Glutamatergic neuron (in vitro differentiated cells): ENCODE measurements around the gene KLK6. TPM values are rescaled to one million over a fixed set of nuclear protein-coding genes. Genes with fewer than 3 reads are reported as not detected.

Experiments used
- DNase-seq: peaks from one replicate; pipeline ENCODE4 v3.0.0; 2022
- H3K27ac Mint-ChIP-seq: one replicate; pipeline ENCODE4 v1.8.0; 2020; ENCODE audit warnings: mild to moderate bottlenecking, mixed read lengths, inconsistent platforms; ENCODE audit not compliant: unreplicated experiment
- H3K27me3 Mint-ChIP-seq: one replicate; pipeline ENCODE4 v1.8.0; 2020; ENCODE audit warnings: mild to moderate bottlenecking, moderate library complexity, mixed read lengths, inconsistent platforms; ENCODE audit not compliant: unreplicated experiment
- H3K36me3 Mint-ChIP-seq: one replicate; pipeline ENCODE4 v1.8.0; 2020; ENCODE audit warnings: mild to moderate bottlenecking, mixed read lengths, inconsistent platforms; ENCODE audit not compliant: unreplicated experiment
- H3K4me1 Mint-ChIP-seq: one replicate; pipeline ENCODE4 v1.8.0; 2020; ENCODE audit warnings: mild to moderate bottlenecking, low read depth, mixed read lengths, inconsistent platforms; ENCODE audit not compliant: unreplicated experiment
- H3K4me3 Mint-ChIP-seq: one replicate; pipeline ENCODE4 v1.8.0; 2020; ENCODE audit warnings: mild to moderate bottlenecking, mixed read lengths, inconsistent platforms; ENCODE audit not compliant: unreplicated experiment
- H3K9me3 Mint-ChIP-seq: one replicate; pipeline ENCODE4 v1.8.0; 2020; ENCODE audit warnings: mild to moderate bottlenecking, moderate library complexity, mixed read lengths, inconsistent platforms; ENCODE audit not compliant: unreplicated experiment
- total RNA-seq: library from RNA; stranded (reverse); fragmentation: NEBNext Ultra II Directional; extraction: Animal tissue kit (Norgen Biotek cat#: 25700); gene quantifications from one replicate; pipeline ENCODE4 v1.2.1, GENCODE V29; 2021; ENCODE audit not compliant: unreplicated experiment
- TF ChIP-seq, protein P1 (sequence below): fragments of 200-600 bp; sonication (generic); IDR thresholded peaks from one replicate; pipeline ENCODE4 v1.5.0; 2021; ENCODE audit not compliant: partially characterized antibody, unreplicated experiment

Gene KLK6
- total RNA-seq, 1 donor from 2014 or later, result not detected

DNA sequence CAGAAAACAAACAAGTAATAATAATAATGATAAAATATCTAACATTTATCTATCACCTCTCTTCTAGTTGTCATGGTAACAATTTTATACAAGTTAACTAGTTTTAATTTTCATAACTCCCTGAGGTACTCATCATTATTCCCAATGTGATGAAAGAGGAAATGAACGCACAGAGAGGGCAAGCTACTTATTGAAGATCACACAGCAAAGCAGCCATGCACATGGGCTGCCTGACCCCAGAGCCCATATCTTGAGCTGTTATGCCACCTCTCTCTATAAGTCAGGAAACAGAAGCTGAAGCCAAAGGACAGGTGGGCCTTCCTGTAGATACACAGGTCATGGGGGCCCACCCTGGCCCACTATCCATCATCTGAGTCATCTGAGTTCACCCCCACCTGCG, 53.3 kb downstream of the KLK6 start:
- H3K4me1 Mint-ChIP-seq, result no peaks in the 10 kb centered on the region
- TF ChIP-seq, protein P1, sequence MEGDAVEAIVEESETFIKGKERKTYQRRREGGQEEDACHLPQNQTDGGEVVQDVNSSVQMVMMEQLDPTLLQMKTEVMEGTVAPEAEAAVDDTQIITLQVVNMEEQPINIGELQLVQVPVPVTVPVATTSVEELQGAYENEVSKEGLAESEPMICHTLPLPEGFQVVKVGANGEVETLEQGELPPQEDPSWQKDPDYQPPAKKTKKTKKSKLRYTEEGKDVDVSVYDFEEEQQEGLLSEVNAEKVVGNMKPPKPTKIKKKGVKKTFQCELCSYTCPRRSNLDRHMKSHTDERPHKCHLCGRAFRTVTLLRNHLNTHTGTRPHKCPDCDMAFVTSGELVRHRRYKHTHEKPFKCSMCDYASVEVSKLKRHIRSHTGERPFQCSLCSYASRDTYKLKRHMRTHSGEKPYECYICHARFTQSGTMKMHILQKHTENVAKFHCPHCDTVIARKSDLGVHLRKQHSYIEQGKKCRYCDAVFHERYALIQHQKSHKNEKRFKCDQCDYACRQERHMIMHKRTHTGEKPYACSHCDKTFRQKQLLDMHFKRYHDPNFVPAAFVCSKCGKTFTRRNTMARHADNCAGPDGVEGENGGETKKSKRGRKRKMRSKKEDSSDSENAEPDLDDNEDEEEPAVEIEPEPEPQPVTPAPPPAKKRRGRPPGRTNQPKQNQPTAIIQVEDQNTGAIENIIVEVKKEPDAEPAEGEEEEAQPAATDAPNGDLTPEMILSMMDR, result no peak
- H3K27ac Mint-ChIP-seq, result no peak overlapping the region
- no peak for DNase-seq
- H3K36me3 Mint-ChIP-seq, result no peaks in the 10 kb centered on the region
- no peak overlapping the region for H3K4me3 Mint-ChIP-seq
- peaks cover 4% of the 10 kb centered on the region for H3K27me3 Mint-ChIP-seq
- H3K9me3 Mint-ChIP-seq, result peaks cover 2% of the 10 kb centered on the region

DNA sequence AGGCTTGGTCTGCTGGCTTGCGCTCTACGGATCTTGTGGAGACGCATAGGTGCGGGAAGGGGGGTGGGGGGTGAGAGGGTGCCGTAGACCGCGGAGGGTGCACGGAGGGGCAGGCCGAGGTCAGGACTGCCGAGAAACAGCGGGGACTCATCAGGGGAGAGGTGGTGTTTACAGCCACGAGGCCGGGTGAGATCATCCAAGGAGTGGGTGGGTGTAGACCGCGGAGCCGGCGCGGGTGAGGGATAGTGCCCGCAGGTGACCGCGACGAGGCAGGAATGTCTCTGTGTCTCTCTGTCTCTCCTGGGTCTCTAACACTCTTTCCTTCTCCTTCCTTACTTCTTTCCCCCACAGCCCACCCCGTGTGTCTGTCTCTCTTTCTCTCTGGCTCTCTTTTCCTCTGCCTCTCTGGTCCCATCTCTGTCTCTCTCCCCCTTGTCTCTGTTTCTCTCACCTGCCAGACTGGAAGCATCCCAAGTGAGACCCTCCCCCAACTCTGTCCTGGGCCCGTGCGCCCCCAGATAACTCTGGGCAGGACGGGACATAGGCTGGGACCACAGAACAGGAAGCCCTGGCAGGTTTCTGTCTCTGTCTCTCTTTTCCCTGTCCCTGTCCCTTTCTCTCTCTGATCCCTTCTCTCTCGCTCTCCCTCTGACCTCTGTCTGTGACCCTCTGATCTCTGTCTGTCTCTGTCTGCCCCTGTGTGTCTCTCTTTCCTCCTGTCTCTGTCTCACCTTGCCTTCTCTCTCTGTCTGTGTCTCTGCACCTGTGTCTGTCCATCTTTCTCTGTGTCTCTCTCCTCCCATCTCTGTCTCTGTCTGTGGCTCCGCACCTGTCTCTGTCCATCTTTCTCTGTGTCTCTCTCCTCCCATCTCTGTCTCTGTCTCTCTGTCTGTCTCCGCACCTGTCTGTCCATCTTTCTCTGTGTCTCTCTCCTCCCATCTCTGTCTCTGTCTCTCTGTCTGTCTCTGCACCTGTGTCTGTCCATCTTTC, 56.4 kb downstream of the KLK6 start:
- TF ChIP-seq, protein P1, result no peak
- Mint-ChIP-seq H3K27me3 (peaks cover 17% of the 10 kb centered on the region), H3K4me1 (no peaks in the 10 kb centered on the region), H3K27ac (no peak overlapping the region), H3K36me3 (no peaks in the 10 kb centered on the region), H3K4me3 (no peak overlapping the region), H3K9me3 (peaks cover 4% of the 10 kb centered on the region)
- no peak for DNase-seq

DNA sequence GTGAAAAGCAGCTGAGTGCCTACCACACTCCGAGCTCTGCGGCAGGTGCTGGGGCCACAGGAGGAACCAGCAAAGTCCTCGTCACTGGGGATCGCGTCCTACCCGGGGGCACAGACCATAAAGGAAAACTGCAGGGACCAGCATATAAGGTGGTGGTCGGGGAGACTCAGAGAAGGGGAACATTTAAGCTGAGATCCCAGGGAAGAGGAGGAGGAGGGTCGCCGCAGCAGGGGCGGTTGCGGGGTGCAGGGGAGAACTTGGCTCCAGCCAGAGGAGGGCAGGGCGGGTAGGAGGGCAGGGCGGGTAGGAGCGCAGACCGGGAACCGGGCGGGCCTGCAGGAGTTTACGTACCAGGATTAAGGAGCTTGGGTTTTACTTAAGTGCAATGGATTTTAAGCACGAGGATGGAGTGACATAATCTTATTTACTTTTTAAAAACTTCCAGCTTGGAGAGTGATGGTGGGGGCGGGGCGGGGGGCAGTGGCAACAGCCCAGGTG, 57.2 kb downstream of the KLK6 start:
- no peak overlapping the region for H3K27ac Mint-ChIP-seq
- TF ChIP-seq, protein P1, result no peak

DNA sequence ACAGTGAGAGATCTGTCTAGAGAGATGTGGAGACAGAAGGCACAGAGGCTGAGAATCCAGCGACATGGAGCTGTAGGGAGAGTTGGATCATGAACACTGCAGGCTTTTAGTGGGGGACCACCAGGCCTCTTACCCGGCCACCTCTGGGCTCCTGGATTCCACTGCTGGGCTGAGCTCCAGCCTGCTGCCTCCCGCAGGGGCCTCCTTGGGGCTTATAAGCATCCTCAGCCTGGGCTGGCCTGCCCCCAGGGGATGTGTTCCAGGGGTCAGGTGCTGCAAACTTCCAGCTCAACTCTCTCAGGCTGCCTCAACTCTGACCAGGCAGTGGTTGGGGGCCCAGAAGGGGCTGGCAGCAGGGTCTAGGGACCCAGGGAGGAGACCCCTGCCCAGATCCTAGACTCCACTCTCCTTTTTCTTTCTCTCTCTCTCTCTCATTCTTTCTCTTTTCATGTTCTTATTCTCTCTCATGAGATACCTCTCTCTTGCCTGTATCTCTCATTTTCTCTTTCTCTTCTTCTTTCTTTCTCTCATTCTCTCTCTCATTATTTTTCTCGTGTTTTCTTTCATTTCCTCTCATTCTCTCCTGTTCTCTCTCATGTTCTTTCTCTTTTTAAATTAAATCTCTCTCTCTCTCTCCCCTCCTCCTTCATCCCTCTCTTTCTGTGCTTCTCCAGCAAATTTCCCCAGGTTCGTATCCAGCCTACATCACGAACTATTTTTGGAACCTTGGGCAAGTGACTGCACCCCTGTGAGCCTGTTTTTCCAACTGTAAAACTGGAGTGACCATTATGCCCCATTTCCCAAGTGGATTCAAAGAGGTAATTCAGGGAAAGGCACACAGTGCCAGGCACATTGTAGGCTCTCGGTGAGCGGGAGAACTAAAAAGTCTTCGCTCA, 57.9 kb downstream of the KLK6 start, which contains the start of gene KLK4:
TSS of gene KLK4 (minus strand) at position 190 of the 896 bp plus-strand sequence. CDS start 657 bp downstream, outside the sequence.
- no peak for DNase-seq
- Mint-ChIP-seq H3K36me3 (no peaks in the 10 kb centered on the region), H3K4me3 (no peak within 1 kb of the TSS), H3K27me3 (peaks cover 16% of the 10 kb centered on the region), H3K27ac (no peak within 1 kb of the TSS), H3K9me3 (peaks cover 4% of the 10 kb centered on the region), H3K4me1 (no peaks in the 10 kb centered on the region)
- TF ChIP-seq, protein P1, result no peak

More for the DNA sequence above, 57.2 kb downstream of the KLK6 start:
- H3K27me3 Mint-ChIP-seq, result peaks cover 17% of the 10 kb centered on the region
- no peak overlapping the region for H3K4me3 Mint-ChIP-seq
- peaks cover 4% of the 10 kb centered on the region for H3K9me3 Mint-ChIP-seq
- DNase-seq, result no peak
- H3K36me3 Mint-ChIP-seq, result no peaks in the 10 kb centered on the region
- no peaks in the 10 kb centered on the region for H3K4me1 Mint-ChIP-seq
